SK-N-SH (cell line): ENCODE data around the gene ZKSCAN3.

Source experiments
- CTCF ChIP-seq: fragments of 200-600 bp; sonication (generic); IDR thresholded peaks from 2 replicates; pipeline ENCODE4 v1.6.1; 2017; ENCODE audit warnings: antibody characterized with exemption, mild to moderate bottlenecking, moderate library complexity
- ELF1 ChIP-seq: IDR thresholded peaks from 2 replicates; pipeline ENCODE4 v1.4.0; 2012
- FOSL2 ChIP-seq: IDR thresholded peaks from 2 replicates; pipeline ENCODE4 v1.4.0; 2012; ENCODE audit warnings: low read depth, mild to moderate bottlenecking, moderate library complexity, borderline replicate concordance
- MXI1 ChIP-seq: IDR thresholded peaks from 2 replicates; pipeline ENCODE4 v1.6.1; 2012; ENCODE audit warnings: mild to moderate bottlenecking, low read depth, low read length, improper control_type of control experiment
- TF ChIP-seq, protein P1 (sequence below): IDR thresholded peaks from 2 replicates; pipeline ENCODE4 v1.6.1; 2012; ENCODE audit warnings: mild to moderate bottlenecking, low read depth, low read length, moderate library complexity

GRCh38 chr6:28401172-28401571, 51.4 kb downstream of the ZKSCAN3 start:
- TF ChIP-seq ELF1 (no peak), MXI1 (no peak), CTCF (no peak), FOSL2 (no peak)
- TF ChIP-seq, protein P1, sequence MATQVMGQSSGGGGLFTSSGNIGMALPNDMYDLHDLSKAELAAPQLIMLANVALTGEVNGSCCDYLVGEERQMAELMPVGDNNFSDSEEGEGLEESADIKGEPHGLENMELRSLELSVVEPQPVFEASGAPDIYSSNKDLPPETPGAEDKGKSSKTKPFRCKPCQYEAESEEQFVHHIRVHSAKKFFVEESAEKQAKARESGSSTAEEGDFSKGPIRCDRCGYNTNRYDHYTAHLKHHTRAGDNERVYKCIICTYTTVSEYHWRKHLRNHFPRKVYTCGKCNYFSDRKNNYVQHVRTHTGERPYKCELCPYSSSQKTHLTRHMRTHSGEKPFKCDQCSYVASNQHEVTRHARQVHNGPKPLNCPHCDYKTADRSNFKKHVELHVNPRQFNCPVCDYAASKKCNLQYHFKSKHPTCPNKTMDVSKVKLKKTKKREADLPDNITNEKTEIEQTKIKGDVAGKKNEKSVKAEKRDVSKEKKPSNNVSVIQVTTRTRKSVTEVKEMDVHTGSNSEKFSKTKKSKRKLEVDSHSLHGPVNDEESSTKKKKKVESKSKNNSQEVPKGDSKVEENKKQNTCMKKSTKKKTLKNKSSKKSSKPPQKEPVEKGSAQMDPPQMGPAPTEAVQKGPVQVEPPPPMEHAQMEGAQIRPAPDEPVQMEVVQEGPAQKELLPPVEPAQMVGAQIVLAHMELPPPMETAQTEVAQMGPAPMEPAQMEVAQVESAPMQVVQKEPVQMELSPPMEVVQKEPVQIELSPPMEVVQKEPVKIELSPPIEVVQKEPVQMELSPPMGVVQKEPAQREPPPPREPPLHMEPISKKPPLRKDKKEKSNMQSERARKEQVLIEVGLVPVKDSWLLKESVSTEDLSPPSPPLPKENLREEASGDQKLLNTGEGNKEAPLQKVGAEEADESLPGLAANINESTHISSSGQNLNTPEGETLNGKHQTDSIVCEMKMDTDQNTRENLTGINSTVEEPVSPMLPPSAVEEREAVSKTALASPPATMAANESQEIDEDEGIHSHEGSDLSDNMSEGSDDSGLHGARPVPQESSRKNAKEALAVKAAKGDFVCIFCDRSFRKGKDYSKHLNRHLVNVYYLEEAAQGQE, result no peak
